T-helper 1 cell treated with Interleukin-12 subunit alpha and Interleukin-12 subunit beta and Interleukin-4 antibody, amounts not matched to agents 30 ng/mL and 1 ng/mL, for 36 hours (primary cell): ENCODE measurements around the gene IL1RAPL2. TPM values are rescaled to one million over a fixed set of nuclear protein-coding genes. Genes with fewer than 3 reads are reported as not detected.
"Not testable (repeated sequence)": the region's sequence is repeated elsewhere in the genome, so short reads cannot be mapped to it uniquely, and the experiment has no call there.

ENCODE experiments used
- intact Hi-C: fragments of 100-400 bp; cut with micrococcal nuclease; formaldehyde crosslinking; loops from one replicate; pipeline ENCODE4 v1.15.1; 2024
- total RNA-seq: library from RNA; stranded (reverse); gene quantifications from 2 replicates; pipeline ENCODE4 v1.2.3, GENCODE V29; 2022

The IL1RAPL2 gene
- total RNA-seq, 1 donor from 2014 or later: not detected

- intact Hi-C loops: no loop called here
Observed at GRCh38 chrX:105564501-105564900, 998.5 kb downstream of the IL1RAPL2 start.

GRCh38 chrX:105565856-105566255 lies 999.9 kb downstream of the IL1RAPL2 start:
- intact Hi-C loops: no loop called here

GRCh38 chrX:105567082-105567481 lies 1001.1 kb downstream of the IL1RAPL2 start:
- intact Hi-C loops: no loop called here

- intact Hi-C loops: no loop called here
Observed at GRCh38 chrX:105608745-105609144, 1042.7 kb downstream of the IL1RAPL2 start.

- intact Hi-C loops: no loop called here
Observed at GRCh38 chrX:105609530-105609929, 1043.5 kb downstream of the IL1RAPL2 start.

GRCh38 chrX:105610411-105610810 lies 1044.4 kb downstream of the IL1RAPL2 start:
- intact Hi-C loops: no loop called here

GRCh38 chrX:105618393-105619101 lies 1052.5 kb downstream of the IL1RAPL2 start:
- intact Hi-C loops: no loop called here

- intact Hi-C loops: no loop called here
Observed at GRCh38 chrX:105634180-105634579, 1068.2 kb downstream of the IL1RAPL2 start.

GRCh38 chrX:105635794-105636193 lies 1069.8 kb downstream of the IL1RAPL2 start:
- intact Hi-C loops: no loop called here

- intact Hi-C loops: no loop called here
Observed at GRCh38 chrX:105636667-105637066, 1070.7 kb downstream of the IL1RAPL2 start.

GRCh38 chrX:105645667-105646357 lies 1079.8 kb downstream of the IL1RAPL2 start:
- intact Hi-C loops: no loop called here

GRCh38 chrX:105646592-105647372 lies 1080.8 kb downstream of the IL1RAPL2 start:
- intact Hi-C loops: no loop called here

GRCh38 chrX:105647749-105648148 lies 1081.8 kb downstream of the IL1RAPL2 start:
- intact Hi-C loops: no loop called here

- intact Hi-C loops: no loop called here
Observed at GRCh38 chrX:105648732-105649131, 1082.7 kb downstream of the IL1RAPL2 start.

GRCh38 chrX:105650577-105650976 lies 1084.6 kb downstream of the IL1RAPL2 start:
- intact Hi-C loops: no loop called here

GRCh38 chrX:105650986-105651385 lies 1085.0 kb downstream of the IL1RAPL2 start:
- intact Hi-C loops: no loop called here

GRCh38 chrX:105653891-105654290 lies 1087.9 kb downstream of the IL1RAPL2 start:
- intact Hi-C loops: no loop called here

- intact Hi-C loops: no loop called here
Observed at GRCh38 chrX:105658136-105658535, 1092.1 kb downstream of the IL1RAPL2 start.

- intact Hi-C loops: no loop called here
Observed at GRCh38 chrX:105662248-105662647, 1096.2 kb downstream of the IL1RAPL2 start.

- intact Hi-C loops: no loop called here
Observed at GRCh38 chrX:105664243-105664642, 1098.2 kb downstream of the IL1RAPL2 start.

- intact Hi-C loops: not testable (repeated sequence)
Observed at GRCh38 chrX:105684288-105684687, 1118.3 kb downstream of the IL1RAPL2 start.

- intact Hi-C loops: no loop called here
Observed at GRCh38 chrX:105694839-105695238, 1128.8 kb downstream of the IL1RAPL2 start.
